Activated B cell treated with CpG ODN at 0.5 μM for 24 hours (primary cell): ENCODE data around the gene LCN10. TPM values are rescaled to one million over a fixed set of nuclear protein-coding genes. Genes with fewer than 3 reads are reported as not detected.

Experiments used
- ATAC-seq: fragments of 200-7000 bp; cut with Tn5 transposase; one replicate; pipeline ENCODE4 v1.10.0; 2021; ENCODE audit warnings: low read depth, mild to moderate bottlenecking, moderate library complexity
- CTCF ChIA-PET: fragments of 350-600 bp; sonication (Branson Sonifier 250); formaldehyde crosslinking; loops from one replicate; lab custom pipeline; 2021; ENCODE audit warnings: antibody characterized with exemption; lab: Charles Lee
- POLR2A ChIA-PET: fragments of 350-600 bp; sonication (Branson Sonifier 250); formaldehyde crosslinking; loops from one replicate; lab custom pipeline; 2021; ENCODE audit warnings: antibody characterized with exemption; lab: Charles Lee
- DNase-seq: peaks from one replicate; pipeline ENCODE4 v3.0.0; 2022
- H3K27ac Mint-ChIP-seq: one replicate; pipeline ENCODE4 v1.8.0; 2020; ENCODE audit warnings: mixed read lengths
- H3K27me3 Mint-ChIP-seq: one replicate; pipeline ENCODE4 v1.8.0; 2021; ENCODE audit warnings: mixed read lengths
- H3K36me3 Mint-ChIP-seq: one replicate; pipeline ENCODE4 v1.8.0; 2021; ENCODE audit warnings: low read depth, mixed read lengths
- H3K4me1 Mint-ChIP-seq: one replicate; pipeline ENCODE4 v1.8.0; 2021; ENCODE audit warnings: mixed read lengths
- H3K4me3 Mint-ChIP-seq: one replicate; pipeline ENCODE4 v1.8.0; 2020; ENCODE audit warnings: mild to moderate bottlenecking, mixed read lengths
- H3K9me3 Mint-ChIP-seq: one replicate; pipeline ENCODE4 v1.8.0; 2020; ENCODE audit warnings: mixed read lengths
- intact Hi-C: fragments of 100-400 bp; cut with micrococcal nuclease; formaldehyde crosslinking; loops from one replicate; pipeline ENCODE4 v1.15.1; 2024
- total RNA-seq: library from RNA; stranded (reverse); gene quantifications from 2 replicates; pipeline ENCODE4 v1.2.3, GENCODE V29; 2022
- TF ChIP-seq, protein P1 (sequence below): fragments of 200-600 bp; IDR thresholded peaks from one replicate; pipeline ENCODE4 v1.8.0; 2022; ENCODE audit warnings: antibody characterized with exemption, mild to moderate bottlenecking

The LCN10 gene
- total RNA-seq, 1 donor from 2014 or later = 15.9 TPM

DNA sequence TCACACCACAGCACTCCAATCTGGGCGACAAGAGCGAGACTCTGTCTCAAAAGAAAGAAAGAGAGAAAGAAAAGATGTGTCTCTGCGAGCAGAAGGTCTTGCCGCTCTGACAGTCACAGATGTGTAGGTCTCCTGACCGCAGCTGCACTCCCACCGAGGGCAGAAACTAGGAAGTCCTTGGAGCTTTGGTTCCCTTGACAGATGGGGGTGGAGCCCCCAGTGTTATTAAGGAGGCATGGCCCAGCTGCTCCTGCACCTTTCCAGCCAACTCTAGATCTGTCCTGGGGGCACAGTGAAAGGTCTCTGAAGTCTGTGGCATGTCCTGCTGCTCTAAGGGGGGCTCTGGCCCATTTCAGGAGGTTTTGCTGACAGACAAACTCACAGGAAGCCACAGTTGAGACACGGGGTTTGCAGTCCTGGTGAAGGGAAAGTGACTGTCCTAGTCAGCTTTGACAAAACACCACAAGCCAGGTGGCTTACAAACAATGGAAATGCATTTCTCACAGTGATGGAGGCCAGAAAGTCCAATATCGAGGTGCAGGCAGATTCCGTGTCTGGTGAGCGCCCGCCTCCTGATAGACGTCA is 39.4 kb downstream of the LCN10 start:
- POLR2A ChIA-PET = interaction anchor here (4.2 kb wide), 1 partner anchor 25 kb away, joined by 52 read pairs; no protein-coding TSS in a partner anchor
- no peaks in the 10 kb centered on the region for H3K9me3 Mint-ChIP-seq
- intact Hi-C loops = no loop called here

DNA sequence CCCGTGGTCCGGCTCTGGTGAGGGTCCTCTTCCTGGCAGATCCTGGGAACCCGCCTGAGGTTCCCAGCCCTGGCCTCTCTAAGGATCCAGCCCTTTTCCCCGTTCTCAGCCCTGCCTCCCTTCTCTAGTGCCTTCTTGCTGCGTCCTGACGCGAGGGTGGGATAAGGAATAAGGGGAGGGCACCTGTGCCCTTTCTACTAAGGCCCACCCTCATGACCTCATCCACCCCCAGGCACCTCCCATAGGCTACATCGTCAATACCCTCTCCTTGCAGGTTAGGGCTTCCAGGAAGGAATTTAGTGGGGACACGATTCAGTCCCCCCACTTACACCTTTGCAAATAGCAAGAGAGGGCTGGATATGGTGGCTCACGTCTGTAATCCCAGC is 41.1 kb downstream of the LCN10 start:
- ATAC-seq = no peak
- peak overlapping the region; percentile 80 for H3K27ac Mint-ChIP-seq
- ChIA-PET POLR2A (interaction anchor here (0.9 to 4.2 kb wide), 9 partner anchors 12 to 522 kb away, joined by 3 to 52 read pairs (median 5); partner anchors contain the start of gene AGPAT2), CTCF (no interaction called here)
- H3K9me3 Mint-ChIP-seq = no peaks in the 10 kb centered on the region
- peaks cover 48% of the 10 kb centered on the region for H3K4me1 Mint-ChIP-seq
- TF ChIP-seq, protein P1, sequence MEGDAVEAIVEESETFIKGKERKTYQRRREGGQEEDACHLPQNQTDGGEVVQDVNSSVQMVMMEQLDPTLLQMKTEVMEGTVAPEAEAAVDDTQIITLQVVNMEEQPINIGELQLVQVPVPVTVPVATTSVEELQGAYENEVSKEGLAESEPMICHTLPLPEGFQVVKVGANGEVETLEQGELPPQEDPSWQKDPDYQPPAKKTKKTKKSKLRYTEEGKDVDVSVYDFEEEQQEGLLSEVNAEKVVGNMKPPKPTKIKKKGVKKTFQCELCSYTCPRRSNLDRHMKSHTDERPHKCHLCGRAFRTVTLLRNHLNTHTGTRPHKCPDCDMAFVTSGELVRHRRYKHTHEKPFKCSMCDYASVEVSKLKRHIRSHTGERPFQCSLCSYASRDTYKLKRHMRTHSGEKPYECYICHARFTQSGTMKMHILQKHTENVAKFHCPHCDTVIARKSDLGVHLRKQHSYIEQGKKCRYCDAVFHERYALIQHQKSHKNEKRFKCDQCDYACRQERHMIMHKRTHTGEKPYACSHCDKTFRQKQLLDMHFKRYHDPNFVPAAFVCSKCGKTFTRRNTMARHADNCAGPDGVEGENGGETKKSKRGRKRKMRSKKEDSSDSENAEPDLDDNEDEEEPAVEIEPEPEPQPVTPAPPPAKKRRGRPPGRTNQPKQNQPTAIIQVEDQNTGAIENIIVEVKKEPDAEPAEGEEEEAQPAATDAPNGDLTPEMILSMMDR = no peak
- H3K27me3 Mint-ChIP-seq = peaks cover 16% of the 10 kb centered on the region
- DNase-seq = no peak
- intact Hi-C loops = loop anchor here (2.0 kb wide), 2 partner anchors 15 to 27 kb away; partner anchors contain the start of gene AGPAT2
- H3K36me3 Mint-ChIP-seq = no peaks in the 10 kb centered on the region
- H3K4me3 Mint-ChIP-seq = peak overlapping the region; percentile 78

More for the DNA sequence above, 39.4 kb downstream of the LCN10 start:
- no peak for DNase-seq
- peaks cover 7% of the 10 kb centered on the region for H3K27me3 Mint-ChIP-seq
- CTCF ChIA-PET = no interaction called here
- TF ChIP-seq, protein P1 = no peak
- no peaks in the 10 kb centered on the region for H3K36me3 Mint-ChIP-seq
- peak overlapping the region; percentile 1 for H3K4me3 Mint-ChIP-seq
- H3K4me1 Mint-ChIP-seq = peaks cover 39% of the 10 kb centered on the region
- H3K27ac Mint-ChIP-seq = peak overlapping the region; percentile 30
- ATAC-seq = no peak

DNA sequence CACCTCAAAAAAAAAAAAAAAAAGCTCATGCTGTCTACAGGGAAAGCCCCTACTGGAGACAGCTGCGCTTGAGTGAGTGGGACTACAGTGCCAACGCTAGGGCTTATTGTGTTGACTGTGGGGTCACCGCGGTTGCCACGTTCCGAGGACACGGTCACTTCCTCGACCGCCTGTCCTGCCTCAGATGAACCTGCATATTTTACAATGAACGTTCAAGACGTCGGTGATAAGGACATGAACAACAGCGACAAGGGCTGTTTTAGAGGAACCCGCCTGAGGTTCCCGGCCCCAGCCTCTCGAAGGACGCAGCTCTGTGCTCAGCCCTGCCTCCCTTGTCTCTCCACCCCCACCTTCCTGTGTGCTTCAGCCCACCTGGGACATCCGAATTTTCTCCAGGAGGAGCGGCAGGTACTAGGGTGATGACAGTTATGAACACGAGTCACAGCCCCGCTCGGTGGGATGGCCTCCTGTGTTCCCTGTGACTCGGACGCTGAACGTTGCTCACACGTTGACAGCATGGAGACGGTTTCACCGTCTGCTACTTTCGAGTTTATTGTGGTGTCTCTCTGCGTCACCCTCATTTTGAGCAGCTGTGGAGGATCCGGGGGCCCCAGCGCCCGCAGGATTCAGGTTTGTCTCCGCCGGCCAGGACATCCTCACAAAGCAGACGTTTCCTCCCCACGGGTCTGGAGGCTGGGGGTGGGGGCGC is 41.6 kb downstream of the LCN10 start:
- peak; percentile 81 for ATAC-seq
- TF ChIP-seq, protein P1 = no peak
- Mint-ChIP-seq H3K4me3 (peak overlapping the region; percentile 78), H3K36me3 (no peaks in the 10 kb centered on the region), H3K9me3 (no peaks in the 10 kb centered on the region), H3K4me1 (peaks cover 48% of the 10 kb centered on the region), H3K27me3 (peaks cover 16% of the 10 kb centered on the region), H3K27ac (peak overlapping the region; percentile 80)
- intact Hi-C loops = loop anchor here (2.0 kb wide), 2 partner anchors 14 to 28 kb away; partner anchors contain the start of gene AGPAT2
- ChIA-PET CTCF (no interaction called here), POLR2A (interaction anchor here (0.6 to 4.2 kb wide), 20 partner anchors 12 to 1092 kb away, joined by 3 to 52 read pairs (median 4); partner anchors contain the start of genes AGPAT2 and TUBB4B)
- DNase-seq = no peak

DNA sequence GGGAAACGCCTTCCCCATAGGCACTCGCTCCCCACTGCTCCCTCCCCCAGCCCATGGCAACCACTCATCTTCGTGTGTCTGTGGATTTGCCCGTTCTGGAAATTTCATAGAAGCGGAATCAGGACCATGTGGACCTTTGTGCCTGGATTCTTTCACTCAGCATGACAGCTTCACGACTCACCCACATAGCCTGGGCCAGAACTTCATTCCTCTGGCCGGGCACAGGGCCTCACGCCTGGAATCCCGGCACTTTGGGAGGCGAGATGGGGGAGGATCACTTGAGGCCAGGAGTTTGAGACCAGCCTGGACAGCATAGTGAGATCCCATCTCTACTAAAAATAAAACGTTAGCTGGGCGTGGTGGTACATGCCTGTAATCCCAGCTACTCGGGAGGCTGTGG is 42.4 kb downstream of the LCN10 start:
- Mint-ChIP-seq H3K9me3 (no peaks in the 10 kb centered on the region), H3K4me3 (peak overlapping the region; percentile 78), H3K36me3 (no peaks in the 10 kb centered on the region), H3K27ac (no peak overlapping the region), H3K4me1 (peaks cover 49% of the 10 kb centered on the region), H3K27me3 (peaks cover 16% of the 10 kb centered on the region)
- DNase-seq = no peak
- ChIA-PET CTCF (no interaction called here), POLR2A (interaction anchor here (0.8 to 4.2 kb wide), 8 partner anchors 13 to 161 kb away, joined by 3 to 52 read pairs (median 4); partner anchors contain the start of gene AGPAT2)
- TF ChIP-seq, protein P1 = no peak
- intact Hi-C loops = loop anchor here (2.0 kb wide), 2 partner anchors 14 to 28 kb away; partner anchors contain the start of gene AGPAT2
- no peak for ATAC-seq
